Measurements from ENCODE around the gene SERPINB4. TPM values are rescaled to one million over a fixed set of nuclear protein-coding genes. Genes with fewer than 3 reads are reported as not detected.

SERPINB4 gene
- total and polyA plus RNA-seq, 2 of the 8 experiments (the other 6 are each of a cell fraction or from before 2014, with no cell fraction given) = 0.32 to 0.36 TPM

DNA sequence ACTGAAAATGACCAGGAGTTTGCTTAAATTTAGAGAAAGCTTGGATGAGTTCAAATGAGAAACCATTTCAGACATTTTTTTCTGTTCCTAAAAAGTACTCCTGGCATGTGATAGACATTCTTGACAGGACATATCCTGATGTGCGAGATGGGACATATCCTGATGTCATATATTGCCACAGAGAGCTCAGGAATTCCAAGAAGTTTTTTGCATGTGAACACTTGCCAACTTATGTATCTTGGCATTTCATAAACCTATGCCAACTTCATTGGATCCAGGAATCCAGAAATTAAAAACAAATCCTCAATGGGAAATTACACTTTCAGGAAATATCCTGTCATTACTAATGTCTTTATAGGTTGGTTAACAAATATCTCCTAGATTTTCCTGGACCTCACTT, 20.5 kb upstream of the SERPINB4 start:
- Histone ChIP-seq H3K18ac (ENCODE audit: extremely low read depth, low read length) (no peak overlapping the region), H3K79me2 (ENCODE audit: control insufficient read depth in 1 of 2, insufficient read depth in 2 of 2, low read length in 2 of 2) (no peaks in the 10 kb centered on the region), H2BK120ac (replicated peaks; ENCODE audit: low read depth, low read length) (no peak overlapping the region), H2BK5ac (ENCODE audit: low read depth, low read length) (no peak overlapping the region), H3K36me3 (ENCODE audit: control insufficient read depth in 2 of 4, insufficient read depth in 4 of 4, low read length in 3 of 4) (no peaks in the 10 kb centered on the region), H4K91ac (replicated peaks; ENCODE audit: insufficient read length, low read length) (no peak overlapping the region), H3K23ac (ENCODE audit: insufficient read length) (no peak overlapping the region), H4K8ac (ENCODE audit: extremely low read depth, insufficient read depth, low read length) (no peak overlapping the region), H3K4me1 (replicated peaks in 1 of 4; ENCODE audit: control insufficient read depth in 3 of 4, insufficient read depth in 4 of 4, low read length in 3 of 4) (no peaks in the 10 kb centered on the region), H3K4me3 (ENCODE audit: extremely low read depth in 1 of 4, insufficient read depth in 2 of 4, low read depth in 3 of 4, low read length in 4 of 4) (no peak overlapping the region), H3K27me3 (replicated peaks in 1 of 4; ENCODE audit: control insufficient read depth in 3 of 4, extremely low read depth in 1 of 4, insufficient read depth in 3 of 4, low read length in 3 of 4) (no peaks in the 10 kb centered on the region), H3K27ac (ENCODE audit: low read depth, low read length) (no peak overlapping the region), H4K20me1 (replicated peaks in 1 of 2; ENCODE audit: control insufficient read depth in 1 of 2, insufficient read depth in 2 of 2, low read length in 2 of 2) (no peaks in the 10 kb centered on the region), H4K5ac (ENCODE audit: insufficient read length, low read depth, low read length) (no peak overlapping the region), H3K9me3 (ENCODE audit: insufficient read depth in 2 of 2, low read depth in 1 of 2, low read length in 1 of 2) (peaks cover 2 to 4% of the 10 kb centered on the region in 2 experiments; a peak in 1 of 4 replicates), H2BK20ac (ENCODE audit: low read length) (no peak overlapping the region), H3K56ac (replicated peaks; ENCODE audit: insufficient read length, low read depth, low read length) (no peak overlapping the region), H3K9ac (replicated peaks in 1 of 4; ENCODE audit: extremely low read depth in 1 of 4, low read depth in 3 of 4, low read length in 3 of 4) (no peak overlapping the region), H3K79me1 (ENCODE audit: low read depth, low read length) (no peaks in the 10 kb centered on the region), H3K4ac (replicated peaks; ENCODE audit: insufficient read length, low read depth, low read length) (no peak overlapping the region), H3K4me2 (ENCODE audit: insufficient read depth in 1 of 2, low read depth in 2 of 2, low read length in 2 of 2) (no peak overlapping the region), H2AFZ (ENCODE audit: low read length) (no peak overlapping the region), H2BK15ac (ENCODE audit: low read length) (no peak overlapping the region), H3K14ac (ENCODE audit: insufficient read length) (no peak overlapping the region), H2BK12ac (ENCODE audit: low read depth, low read length) (no peak overlapping the region), H3K23me2 (ENCODE audit: low read depth, low read length) (no peaks in the 10 kb centered on the region), H2AK5ac (ENCODE audit: low read depth, low read length) (no peak overlapping the region)
- TF ChIP-seq, protein P1, sequence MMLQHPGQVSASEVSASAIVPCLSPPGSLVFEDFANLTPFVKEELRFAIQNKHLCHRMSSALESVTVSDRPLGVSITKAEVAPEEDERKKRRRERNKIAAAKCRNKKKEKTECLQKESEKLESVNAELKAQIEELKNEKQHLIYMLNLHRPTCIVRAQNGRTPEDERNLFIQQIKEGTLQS (IDR thresholded peaks at IDR 0.05; ENCODE audit: insufficient read depth, low read depth, low read length) = no peak
- TF ChIP-seq SAP30 (IDR thresholded peaks at IDR 0.05; ENCODE audit: insufficient read depth, insufficient replicate concordance, low read length) (no peak), TEAD4 (IDR thresholded peaks at IDR 0.05; ENCODE audit: low read depth, low read length) (no peak)
- WGBS, 2 experiments (ENCODE audit: extremely low coverage in 1 of 2, insufficient coverage in 1 of 2, insufficient read length in 1 of 2, insufficient replicate concordance in 2 of 2, low coverage in 1 of 2, low lambda C conversion rate in 2 of 2, missing lambda C conversion rate in 1 of 2) = 100% methylated on average over 1 of the region's 1 CpG; no CpG with 5 or more reads in 1 of the 2 experiments
- FAIRE-seq (peak; percentile 28), DNase-seq (ENCODE audit: low read depth in 1 of 2, low spot score in 2 of 2) (no peak)
- ChIA-PET POLR2A (ENCODE audit: partially characterized antibody) (no interaction called here), CTCF (ENCODE audit: partially characterized antibody) (interaction anchor here (1.4 kb wide), 1 partner anchor 13 kb away, joined by 5 read pairs; no protein-coding TSS in a partner anchor)

Measured in H1 (cell line).